ENCODE data around the gene ZFP1.

The ZFP1 gene

DNA sequence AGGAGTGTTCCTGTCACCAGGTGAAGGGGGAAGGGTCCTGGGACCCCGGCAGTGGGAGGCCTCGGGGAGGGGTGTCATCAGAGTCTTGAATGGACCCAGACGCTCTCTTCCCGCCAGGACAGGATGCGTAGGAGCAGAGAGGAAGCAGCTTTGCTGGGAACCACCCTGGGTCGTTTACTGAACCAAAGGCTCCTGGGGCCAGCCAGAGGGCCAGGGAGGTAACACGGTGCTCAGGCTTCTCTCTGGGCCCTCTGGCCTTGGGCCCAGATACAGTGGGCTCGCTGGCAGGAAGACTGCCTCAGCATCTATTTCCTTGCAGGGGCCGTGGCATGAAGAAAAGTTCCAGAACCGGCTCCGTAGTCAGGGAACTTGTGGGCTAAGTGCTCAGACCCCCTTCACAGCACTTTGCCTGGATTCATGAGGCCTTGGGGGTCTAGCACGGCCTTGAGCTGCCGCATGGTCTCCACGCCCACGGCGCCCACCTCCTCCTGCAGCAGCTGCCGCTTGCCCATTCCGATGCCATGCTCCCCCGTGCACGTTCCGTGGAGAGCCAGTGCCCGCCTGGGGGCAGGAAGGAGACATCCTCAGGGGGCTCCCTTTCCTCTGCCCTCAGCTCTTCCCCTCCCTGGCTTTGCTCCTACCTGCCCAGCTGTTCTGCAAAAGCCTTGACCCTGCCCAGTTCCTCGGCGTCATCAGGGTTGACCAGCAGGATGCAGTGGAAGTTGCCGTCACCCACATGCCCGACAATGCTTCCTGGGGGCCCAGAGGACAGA is 36.2 kb upstream of the ZFP1 start:
- no peaks in the 10 kb centered on the region for H3K9me3 ChIP-seq (ENCODE audit: insufficient read depth, low read length, severe bottlenecking)
- no peak for ATAC-seq (ENCODE audit: insufficient read depth, low read depth)
- no peaks in the 10 kb centered on the region for H3K27me3 ChIP-seq (ENCODE audit: insufficient read depth, low read length, poor library complexity)
- H3K9ac ChIP-seq (ENCODE audit: low read depth, low read length): peak overlapping the region; percentile 96; the same call in 1 of the 2 replicates
- DNase-seq: no peak
- H3K36me3 ChIP-seq (ENCODE audit: insufficient read depth, low read length): peaks cover 11% of the 10 kb centered on the region; the same call in 1 of the 2 replicates
- peaks cover 34% of the 10 kb centered on the region for H3K79me2 ChIP-seq (ENCODE audit: insufficient read depth, low read length)
- H3K4me2 ChIP-seq (ENCODE audit: insufficient read depth, low read length): peak overlapping the region; percentile 81; the same call in 1 of the 2 replicates
- no peak overlapping the region for H3K4me3 ChIP-seq (ENCODE audit: low read depth in 1 of 2, low read length in 2 of 2)
- H3K4me1 ChIP-seq (ENCODE audit: insufficient read depth, low read length): peaks cover 52% of the 10 kb centered on the region
- TF ChIP-seq, protein P1, sequence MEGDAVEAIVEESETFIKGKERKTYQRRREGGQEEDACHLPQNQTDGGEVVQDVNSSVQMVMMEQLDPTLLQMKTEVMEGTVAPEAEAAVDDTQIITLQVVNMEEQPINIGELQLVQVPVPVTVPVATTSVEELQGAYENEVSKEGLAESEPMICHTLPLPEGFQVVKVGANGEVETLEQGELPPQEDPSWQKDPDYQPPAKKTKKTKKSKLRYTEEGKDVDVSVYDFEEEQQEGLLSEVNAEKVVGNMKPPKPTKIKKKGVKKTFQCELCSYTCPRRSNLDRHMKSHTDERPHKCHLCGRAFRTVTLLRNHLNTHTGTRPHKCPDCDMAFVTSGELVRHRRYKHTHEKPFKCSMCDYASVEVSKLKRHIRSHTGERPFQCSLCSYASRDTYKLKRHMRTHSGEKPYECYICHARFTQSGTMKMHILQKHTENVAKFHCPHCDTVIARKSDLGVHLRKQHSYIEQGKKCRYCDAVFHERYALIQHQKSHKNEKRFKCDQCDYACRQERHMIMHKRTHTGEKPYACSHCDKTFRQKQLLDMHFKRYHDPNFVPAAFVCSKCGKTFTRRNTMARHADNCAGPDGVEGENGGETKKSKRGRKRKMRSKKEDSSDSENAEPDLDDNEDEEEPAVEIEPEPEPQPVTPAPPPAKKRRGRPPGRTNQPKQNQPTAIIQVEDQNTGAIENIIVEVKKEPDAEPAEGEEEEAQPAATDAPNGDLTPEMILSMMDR (IDR thresholded peaks at IDR 0.05; ENCODE audit: borderline replicate concordance, extremely low read depth, low read length, poor library complexity, severe bottlenecking): no peak
- TF ChIP-seq EZH2 (IDR thresholded peaks at IDR 0.05; ENCODE audit: borderline replicate concordance, low read depth, low read length, severe bottlenecking): no peak
- peak overlapping the region; percentile 100 for H3K27ac ChIP-seq (ENCODE audit: low read length)
- peaks cover 2% of the 10 kb centered on the region; the same call in 1 of the 2 replicates for H4K20me1 ChIP-seq (ENCODE audit: insufficient read depth, low read length)
- no peak overlapping the region for H2AFZ ChIP-seq (ENCODE audit: low read depth, low read length)

DNA sequence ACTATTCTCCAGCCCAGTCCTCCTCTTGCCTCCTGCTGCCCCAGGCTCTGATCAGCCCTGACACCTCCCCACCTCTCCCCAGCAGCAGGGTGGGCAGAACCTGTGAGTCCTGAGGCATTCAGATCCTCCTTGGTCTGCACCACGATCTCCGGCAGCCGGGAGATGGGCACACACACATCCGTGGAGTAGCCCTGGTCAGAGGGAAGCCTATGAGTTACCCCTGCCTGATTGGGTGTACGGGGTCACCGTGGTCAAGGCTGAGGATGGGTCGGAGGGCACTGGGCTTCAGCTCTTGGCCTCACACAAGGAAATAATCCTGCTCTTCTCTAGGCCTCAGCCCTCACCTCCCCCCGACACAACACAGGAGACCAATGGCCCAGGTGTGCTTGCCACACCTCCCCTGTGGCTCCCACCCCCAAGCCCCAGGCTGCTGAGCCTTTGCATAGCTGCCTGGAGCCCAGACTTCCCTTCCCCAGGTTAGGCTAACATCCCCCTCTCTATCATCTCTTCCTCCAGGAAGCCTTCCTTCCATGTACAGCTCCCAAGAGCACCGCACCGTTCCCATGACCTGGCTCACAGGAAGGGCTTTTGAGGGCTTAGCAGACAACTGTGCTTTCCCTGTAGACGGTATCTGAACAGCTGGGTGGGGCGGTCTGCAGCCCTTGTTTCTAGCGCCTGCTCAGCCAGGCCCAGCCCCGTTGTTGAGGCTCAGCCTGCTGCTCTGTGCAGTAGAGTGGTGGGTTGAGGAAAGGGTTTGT is 35.4 kb upstream of the ZFP1 start:
- ATAC-seq (ENCODE audit: insufficient read depth, low read depth) (no peak), DNase-seq (peak; percentile 40)
- Histone ChIP-seq H3K4me1 (ENCODE audit: insufficient read depth, low read length) (peaks cover 44% of the 10 kb centered on the region), H2AFZ (ENCODE audit: low read depth, low read length) (no peak overlapping the region), H3K79me2 (ENCODE audit: insufficient read depth, low read length) (peaks cover 26% of the 10 kb centered on the region), H3K27ac (ENCODE audit: low read length) (peak overlapping the region; percentile 35; the same call in 1 of the 2 replicates), H3K27me3 (ENCODE audit: insufficient read depth, low read length, poor library complexity) (no peaks in the 10 kb centered on the region), H3K9me3 (ENCODE audit: insufficient read depth, low read length, severe bottlenecking) (no peaks in the 10 kb centered on the region), H3K36me3 (ENCODE audit: insufficient read depth, low read length) (peaks cover 7% of the 10 kb centered on the region; the same call in 1 of the 2 replicates), H3K4me3 (ENCODE audit: low read depth in 1 of 2, low read length in 2 of 2) (no peak overlapping the region), H3K9ac (ENCODE audit: low read depth, low read length) (no peak overlapping the region), H4K20me1 (ENCODE audit: insufficient read depth, low read length) (peaks cover 2% of the 10 kb centered on the region; the same call in 1 of the 2 replicates), H3K4me2 (ENCODE audit: insufficient read depth, low read length) (no peak overlapping the region)
- TF ChIP-seq EZH2 (IDR thresholded peaks at IDR 0.05; ENCODE audit: borderline replicate concordance, low read depth, low read length, severe bottlenecking): no peak
- TF ChIP-seq, protein P1 (IDR thresholded peaks at IDR 0.05; ENCODE audit: borderline replicate concordance, extremely low read depth, low read length, poor library complexity, severe bottlenecking): no peak

DNA sequence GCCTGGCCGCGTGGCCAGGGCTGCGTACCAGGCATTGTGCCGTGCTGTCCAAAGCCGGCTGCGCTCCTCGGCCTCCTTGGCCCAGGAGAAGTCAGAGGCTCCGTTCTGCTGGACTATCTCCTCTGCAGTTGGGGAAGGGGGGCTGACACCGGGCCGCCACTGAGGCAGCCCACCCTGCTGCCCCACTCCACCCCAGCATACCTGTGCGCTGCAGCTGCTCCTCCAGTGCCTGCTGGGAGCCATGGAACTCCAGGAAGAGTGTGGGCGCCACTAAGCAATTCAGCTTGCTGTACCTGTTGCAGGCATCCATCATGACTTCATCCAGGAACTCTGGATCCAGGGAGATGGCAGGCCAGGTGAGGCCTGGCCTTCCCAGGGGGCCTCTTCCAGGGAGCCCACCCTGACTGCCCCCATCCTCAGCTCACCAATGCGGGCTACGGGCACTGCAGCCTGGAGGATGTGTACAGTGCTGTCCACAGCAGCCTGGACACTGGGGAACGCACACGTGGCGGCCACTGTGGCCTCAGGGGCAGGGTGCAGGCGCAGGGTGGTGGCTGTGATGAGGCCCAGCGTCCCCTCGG is 34.7 kb upstream of the ZFP1 start:
- no peak overlapping the region for H3K4me3 ChIP-seq (ENCODE audit: low read depth in 1 of 2, low read length in 2 of 2)
- peaks cover 22% of the 10 kb centered on the region for H3K79me2 ChIP-seq (ENCODE audit: insufficient read depth, low read length)
- H4K20me1 ChIP-seq (ENCODE audit: insufficient read depth, low read length): peaks cover 2% of the 10 kb centered on the region; the same call in 1 of the 2 replicates
- peaks cover 37% of the 10 kb centered on the region for H3K4me1 ChIP-seq (ENCODE audit: insufficient read depth, low read length)
- no peak overlapping the region for H2AFZ ChIP-seq (ENCODE audit: low read depth, low read length)
- no peak for TF ChIP-seq EZH2 (IDR thresholded peaks at IDR 0.05; ENCODE audit: borderline replicate concordance, low read depth, low read length, severe bottlenecking)
- TF ChIP-seq, protein P1 (IDR thresholded peaks at IDR 0.05; ENCODE audit: borderline replicate concordance, extremely low read depth, low read length, poor library complexity, severe bottlenecking): no peak
- no peaks in the 10 kb centered on the region for H3K9me3 ChIP-seq (ENCODE audit: insufficient read depth, low read length, severe bottlenecking)
- H3K4me2 ChIP-seq (ENCODE audit: insufficient read depth, low read length): no peak overlapping the region
- no peak for ATAC-seq (ENCODE audit: insufficient read depth, low read depth)
- peaks cover 7% of the 10 kb centered on the region; the same call in 1 of the 2 replicates for H3K36me3 ChIP-seq (ENCODE audit: insufficient read depth, low read length)
- no peak for DNase-seq
- no peak overlapping the region for H3K9ac ChIP-seq (ENCODE audit: low read depth, low read length)
- no peaks in the 10 kb centered on the region for H3K27me3 ChIP-seq (ENCODE audit: insufficient read depth, low read length, poor library complexity)
- peak overlapping the region; percentile 35; the same call in 1 of the 2 replicates for H3K27ac ChIP-seq (ENCODE audit: low read length)
